ENCODE results near the gene SLC6A7.
"Not testable (repeated sequence)": the region's sequence is repeated elsewhere in the genome, so short reads cannot be mapped to it uniquely, and the experiment has no call there.

The SLC6A7 gene

DNA sequence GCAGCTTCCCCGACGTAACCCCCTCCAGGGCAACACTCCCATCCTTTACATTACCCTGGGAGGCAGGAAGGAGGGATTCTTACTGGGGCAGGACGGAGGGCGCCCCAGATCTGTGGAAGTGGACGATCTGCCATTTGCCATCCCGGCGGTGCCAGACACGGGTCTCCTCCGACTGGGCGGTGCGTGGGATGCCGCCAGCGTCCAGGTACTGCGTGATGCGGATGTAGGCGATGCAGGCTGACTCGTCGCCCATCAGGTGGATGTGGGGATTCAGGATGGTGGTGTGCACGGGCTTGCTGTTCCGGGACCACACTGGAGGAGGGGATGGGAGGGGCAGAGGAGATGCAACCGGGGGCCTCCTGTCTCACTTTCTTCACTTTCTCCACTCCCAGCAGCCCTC lies 33.0 kb downstream of the SLC6A7 start:
- DNase-seq: no peak

DNA sequence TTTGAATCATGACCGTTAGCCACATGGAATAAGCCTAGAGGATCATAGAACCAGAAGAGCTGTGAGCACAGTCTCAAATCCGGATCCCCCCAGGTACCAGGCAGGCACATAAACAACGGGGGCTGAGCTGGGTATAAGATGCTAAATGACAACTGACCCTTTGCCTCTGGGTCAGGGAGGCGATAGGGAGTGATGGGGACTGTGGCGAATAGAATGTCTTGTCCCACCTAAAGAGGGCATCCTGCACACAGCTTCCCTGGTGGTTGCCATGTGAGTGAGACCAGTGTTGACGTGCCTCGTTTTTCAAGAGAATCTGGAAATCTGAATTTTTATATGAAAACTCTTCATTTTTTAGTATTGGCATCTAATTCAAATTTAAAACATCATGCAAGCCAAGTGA lies 33.6 kb downstream of the SLC6A7 start:
- no peak for DNase-seq

DNA sequence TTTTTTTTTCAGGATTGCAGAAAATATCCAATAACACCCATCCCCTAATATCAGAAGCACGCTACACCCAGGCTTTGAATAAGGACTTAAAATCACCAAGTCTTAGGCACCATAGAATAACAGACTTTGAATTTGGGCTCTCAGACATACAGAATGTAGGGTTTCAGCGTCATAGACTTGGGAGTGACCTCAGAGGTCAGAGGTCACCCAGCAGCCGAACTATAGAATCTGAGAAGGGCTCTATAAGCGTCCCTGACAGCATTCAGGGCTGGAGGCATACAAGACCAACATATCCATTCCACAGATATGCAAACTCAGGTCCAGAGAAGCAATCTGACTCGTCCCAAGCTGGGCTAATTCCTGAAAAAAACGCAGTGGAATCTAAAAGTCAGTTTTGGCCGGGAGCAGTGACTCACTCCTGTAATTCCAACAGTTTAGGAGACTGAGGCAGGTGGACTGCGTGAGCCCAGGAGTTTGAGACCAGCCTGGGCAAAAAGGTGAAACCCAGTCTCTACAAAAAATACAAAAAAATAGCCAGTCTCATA lies 34.7 kb downstream of the SLC6A7 start:
- DNase-seq: no peak

DNA sequence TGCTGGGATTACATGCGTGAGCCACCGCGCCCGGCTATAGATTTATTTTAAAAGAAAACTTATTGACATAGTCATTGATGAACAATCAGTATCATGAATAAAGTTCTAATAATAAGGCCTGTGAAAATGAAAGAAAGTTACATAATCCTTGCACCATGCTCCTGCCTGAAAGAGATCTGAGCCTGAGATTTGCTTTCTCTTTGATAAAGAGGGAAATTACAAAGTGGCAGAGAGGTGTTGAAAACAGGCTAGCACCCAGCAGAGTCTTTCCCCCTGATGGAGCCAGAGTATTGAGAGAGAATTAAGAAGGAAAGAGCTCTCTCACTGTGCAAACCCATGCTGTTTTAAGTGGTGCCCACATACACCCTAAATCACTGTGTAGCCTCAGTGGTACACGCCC lies 37.2 kb downstream of the SLC6A7 start:
- no peak for DNase-seq

DNA sequence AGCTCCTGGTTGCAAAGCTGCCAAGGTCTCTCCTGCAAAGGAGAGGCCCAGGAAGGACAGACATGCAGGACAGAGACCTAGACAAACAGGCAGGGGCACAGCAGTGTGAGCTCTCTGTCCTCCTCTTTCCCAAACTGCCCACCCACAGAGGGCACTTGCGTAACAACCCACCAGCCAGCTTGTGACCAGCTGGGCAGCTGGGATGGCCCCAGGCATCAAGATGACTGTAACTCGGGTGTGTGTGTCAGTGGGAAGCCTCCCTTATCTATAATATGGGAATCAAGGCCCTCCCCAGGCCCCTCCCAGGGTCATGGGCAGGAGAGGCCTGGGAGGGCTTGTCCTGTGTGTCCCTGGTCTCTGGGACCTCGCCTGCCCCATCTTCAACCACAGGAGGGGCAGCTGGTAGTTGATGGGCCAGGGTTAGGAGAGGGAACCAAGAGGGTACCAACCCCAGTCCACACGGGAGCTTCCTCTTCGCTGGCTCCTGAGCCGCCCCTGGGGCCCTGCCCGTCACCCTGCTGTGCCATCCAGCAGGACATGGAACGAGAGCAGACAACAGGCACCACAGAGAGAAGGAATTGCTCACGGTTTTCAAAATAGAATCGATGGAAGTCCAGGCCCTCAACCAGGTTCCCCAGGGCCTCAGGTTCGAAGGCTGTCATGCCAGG lies 37.9 kb downstream of the SLC6A7 start:
- DNase-seq: peak; percentile 26

DNA sequence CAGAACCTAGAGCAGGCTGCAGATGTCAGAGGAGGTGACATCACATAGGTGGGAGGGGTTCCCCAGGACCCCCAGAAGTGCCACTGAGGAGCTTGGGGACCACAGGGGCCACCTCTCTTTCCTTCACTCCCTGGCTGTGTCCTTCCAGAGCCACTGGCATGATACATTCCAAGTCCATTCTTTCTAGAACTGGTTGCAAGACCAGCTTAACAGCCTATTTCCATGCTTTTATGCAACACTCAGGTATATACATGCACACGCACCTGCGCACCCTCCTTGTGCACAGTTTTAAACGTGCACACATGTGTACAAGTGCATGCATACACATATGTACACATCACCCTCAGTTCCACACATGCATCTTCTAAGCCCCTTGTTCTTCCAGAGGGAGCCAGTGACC lies 39.7 kb downstream of the SLC6A7 start:
- DNase-seq: no peak

DNA sequence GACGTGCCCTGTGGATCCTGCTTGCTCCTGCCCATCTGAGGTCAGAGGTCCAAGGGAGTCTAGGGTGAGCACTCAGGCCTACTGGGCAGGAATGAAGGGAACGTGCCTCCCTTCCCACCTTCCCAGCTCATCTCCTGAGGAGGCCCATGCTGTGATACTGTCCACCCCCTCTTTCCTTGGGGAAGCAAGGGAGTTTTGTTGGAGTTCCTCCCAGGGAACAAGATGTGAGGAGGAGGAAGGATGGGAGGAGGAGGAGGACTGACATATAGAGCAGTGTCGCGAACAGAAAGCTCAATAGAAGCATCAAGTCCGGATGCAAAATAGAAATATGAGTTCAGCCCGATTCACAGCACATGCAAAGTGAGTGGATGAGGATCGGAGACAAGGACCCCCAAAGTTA lies 41.0 kb downstream of the SLC6A7 start:
- DNase-seq: no peak

DNA sequence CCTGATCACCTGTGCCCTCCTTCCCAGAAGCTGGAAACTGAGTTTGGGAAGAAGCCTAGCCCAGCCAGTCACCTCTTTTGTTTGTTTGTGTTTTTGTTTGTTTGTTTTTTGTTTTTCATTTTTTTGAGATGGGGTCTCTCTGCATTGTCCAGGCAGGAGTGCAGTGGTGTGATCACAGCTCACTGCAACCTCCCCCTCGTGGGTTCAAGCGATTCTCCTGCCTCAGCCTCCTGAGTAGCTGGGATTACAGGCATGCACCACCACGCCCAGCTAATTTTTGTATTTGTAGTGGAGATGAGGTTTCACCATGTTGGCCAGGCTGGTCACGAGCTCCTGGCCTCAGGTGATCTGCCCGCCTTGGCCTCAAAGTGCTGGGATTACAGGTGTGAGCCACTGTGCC lies 43.8 kb downstream of the SLC6A7 start:
- not testable (repeated sequence) for DNase-seq

DNA sequence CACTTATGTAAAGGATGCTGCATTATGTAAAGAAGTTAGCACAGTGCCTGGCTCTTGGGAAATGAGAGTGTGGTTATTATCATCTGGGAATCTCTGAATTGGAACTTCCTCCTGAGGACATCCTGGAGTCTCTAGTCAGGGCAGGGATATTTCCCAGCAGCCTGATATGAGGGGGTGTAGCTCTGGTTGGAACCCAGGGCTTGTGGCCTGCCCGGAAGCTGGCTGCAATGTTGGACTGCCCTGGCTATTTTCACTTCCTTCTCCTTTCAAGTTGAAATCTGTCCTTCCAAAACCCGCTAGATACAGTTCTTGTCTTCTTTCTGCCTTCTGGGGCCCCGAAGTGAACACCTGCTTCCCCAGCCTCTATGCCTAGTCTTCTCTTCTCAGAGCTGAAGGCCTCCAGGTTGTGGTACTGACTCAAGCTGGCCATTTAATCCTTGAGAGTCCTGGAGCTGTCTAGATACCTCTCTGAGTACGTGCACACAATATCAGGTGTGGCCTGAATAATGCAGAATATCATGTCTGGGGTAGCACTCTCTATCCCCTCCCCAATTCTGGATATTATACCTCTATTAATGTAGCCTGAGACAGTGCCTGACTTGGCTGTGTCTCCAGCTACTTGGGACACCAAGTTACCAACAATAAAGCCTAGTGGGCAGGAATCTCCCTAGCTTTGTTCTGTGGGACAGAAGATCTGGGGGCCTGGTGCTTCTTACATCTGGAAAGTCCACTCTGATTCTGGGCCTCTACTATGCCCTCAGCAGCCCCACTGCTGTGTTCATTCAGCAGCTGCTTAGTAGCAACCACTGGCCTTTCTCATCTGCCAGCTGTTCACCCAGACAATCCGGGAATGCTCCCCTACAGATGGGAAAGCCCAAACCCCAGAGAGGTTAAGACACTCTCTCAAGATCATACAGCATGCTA lies 45.0 kb downstream of the SLC6A7 start:
- DNase-seq: peak; percentile 83

DNA sequence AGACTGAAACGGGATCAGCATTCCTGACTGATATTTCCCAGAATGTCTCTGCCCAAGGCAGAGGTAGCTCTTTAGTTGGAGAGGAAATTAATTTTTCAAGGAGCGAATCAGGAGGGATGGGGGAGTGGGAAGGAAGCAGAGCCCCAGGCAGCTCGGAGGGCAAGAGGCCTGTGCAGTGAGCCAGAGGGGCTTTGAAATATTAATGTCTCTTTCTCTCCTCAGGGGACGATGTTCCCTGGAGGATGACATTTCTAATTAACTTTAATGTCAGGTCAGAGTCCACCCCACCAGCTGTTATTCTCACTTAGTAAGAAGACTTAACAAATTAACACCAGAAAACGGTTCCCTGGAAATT lies 45.6 kb downstream of the SLC6A7 start:
- DNase-seq: peak; percentile 86

DNA sequence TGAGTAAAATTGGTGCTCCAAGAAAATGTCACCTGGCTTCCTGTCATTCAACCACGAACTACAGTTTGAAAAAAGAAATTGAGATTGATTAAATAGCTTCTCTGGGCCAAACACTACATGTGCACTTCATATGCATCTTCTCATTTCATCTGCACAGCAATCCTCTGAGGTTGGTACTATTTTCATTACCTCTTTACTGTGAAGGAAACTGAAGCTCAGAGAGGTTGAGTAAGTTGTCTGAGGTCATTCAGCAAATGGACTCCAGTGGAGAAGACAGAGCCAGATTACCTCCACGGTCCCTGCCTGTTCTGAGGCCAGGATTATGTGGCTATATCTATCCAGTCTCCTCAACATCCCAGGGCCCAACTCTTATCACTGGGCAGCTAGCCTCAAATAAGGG lies 46.5 kb downstream of the SLC6A7 start:
- no peak for DNase-seq

DNA sequence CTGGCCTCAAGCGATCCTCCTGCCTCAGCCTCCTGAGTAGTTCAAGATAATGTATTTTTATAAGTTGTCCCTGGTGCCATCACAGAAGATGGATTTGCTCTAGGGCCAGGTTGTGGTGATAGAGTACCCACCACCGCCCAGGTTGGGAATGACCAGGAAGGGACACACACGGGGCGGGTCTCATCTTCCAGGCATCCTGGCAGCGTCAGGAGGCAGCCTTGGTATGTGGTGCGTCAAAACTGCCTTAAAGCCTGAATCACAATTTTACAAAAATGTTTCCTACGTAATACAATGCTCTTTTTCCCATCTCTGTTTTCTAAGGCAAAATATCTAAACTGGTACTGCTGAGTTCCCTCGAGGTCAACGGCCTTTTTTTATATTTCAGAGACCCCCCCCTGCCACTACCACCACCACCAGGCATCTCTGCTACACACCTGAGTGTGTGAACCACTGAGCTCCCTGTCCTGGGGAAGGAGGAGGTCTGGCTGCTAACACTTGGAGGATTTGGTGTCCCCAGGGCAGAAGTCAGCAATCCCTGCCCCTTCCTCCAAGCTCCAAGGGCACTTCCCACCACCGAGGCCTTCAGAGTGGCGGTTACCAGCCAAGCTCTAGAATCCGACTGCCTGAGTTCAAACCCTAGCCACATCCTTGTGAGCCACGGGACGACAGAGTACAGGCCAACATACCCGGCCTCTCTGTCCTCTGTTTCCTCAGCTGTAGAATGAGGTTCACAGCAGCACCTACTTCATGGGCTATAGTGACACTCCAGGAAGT lies 47.3 kb downstream of the SLC6A7 start:
- DNase-seq: no peak

DNA sequence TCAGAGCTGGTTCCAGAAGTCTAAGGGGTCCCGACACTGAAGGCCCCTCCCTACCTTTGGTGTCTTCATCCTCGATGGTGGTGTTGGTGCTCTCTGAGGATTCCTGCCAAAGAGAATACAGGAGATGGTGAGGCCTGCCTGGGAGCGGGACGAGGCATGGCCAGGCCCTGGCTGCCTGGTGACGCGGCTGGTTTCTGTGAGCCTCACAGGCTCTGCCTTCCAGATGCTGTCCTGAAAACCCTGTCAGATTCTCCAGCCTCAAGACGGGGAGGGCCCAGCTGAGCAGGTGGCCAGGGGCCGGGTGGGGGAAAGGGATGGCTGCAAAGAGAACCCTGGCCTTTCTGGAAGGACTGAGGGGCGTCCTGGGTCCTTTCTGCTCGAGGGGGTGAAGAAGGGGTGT lies 48.8 kb downstream of the SLC6A7 start:
- DNase-seq: no peak

DNA sequence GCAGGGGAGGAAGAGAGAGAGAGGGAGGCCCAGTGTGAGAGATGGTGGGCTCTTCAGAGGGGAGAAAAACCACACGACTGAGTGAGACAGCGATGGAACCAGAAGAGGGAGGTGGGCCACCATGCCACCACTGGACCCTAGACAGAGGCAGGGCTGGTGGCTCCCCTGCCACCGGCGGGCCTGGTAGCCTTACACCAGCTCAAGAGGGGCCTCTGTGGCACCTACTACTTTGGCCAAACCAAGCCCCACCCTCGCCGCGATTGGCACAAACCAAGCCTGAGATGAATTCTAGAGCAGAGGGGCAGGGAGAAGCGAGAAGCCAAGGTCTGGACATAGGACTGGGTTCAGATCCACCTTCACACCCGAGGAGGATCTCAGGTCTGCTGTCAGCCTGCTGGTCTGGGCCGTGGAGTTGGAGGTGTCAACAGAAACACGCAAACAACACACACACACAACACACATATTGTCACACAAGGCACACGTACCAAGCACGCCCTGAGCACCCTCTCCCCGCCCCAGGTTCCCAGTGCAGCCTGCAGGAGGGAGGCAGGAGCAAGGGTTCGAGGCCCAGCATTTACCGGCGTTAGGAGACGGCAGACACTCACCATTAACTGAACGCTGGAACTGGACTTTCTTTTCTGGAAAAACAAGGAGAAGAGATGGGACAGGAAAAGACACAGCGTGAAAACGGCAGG lies 49.4 kb downstream of the SLC6A7 start:
- no peak for DNase-seq

DNA sequence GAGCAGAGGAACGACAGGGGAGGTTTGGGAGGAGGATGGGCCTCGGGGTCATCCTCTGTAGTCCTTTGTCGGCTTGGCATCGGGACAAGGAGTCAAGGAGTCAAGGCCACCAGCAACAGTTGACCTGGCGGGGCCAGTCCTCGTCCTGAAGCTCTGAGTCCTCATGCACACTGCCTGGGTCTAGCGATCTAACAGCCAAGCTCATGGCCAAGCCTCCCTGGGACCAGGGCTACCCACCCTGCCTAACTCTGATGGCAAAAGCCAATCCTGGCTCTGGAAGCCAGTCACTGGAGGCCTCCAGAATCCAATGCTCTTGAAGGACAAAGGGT lies 49.9 kb downstream of the SLC6A7 start:
- no peak for DNase-seq

DNA sequence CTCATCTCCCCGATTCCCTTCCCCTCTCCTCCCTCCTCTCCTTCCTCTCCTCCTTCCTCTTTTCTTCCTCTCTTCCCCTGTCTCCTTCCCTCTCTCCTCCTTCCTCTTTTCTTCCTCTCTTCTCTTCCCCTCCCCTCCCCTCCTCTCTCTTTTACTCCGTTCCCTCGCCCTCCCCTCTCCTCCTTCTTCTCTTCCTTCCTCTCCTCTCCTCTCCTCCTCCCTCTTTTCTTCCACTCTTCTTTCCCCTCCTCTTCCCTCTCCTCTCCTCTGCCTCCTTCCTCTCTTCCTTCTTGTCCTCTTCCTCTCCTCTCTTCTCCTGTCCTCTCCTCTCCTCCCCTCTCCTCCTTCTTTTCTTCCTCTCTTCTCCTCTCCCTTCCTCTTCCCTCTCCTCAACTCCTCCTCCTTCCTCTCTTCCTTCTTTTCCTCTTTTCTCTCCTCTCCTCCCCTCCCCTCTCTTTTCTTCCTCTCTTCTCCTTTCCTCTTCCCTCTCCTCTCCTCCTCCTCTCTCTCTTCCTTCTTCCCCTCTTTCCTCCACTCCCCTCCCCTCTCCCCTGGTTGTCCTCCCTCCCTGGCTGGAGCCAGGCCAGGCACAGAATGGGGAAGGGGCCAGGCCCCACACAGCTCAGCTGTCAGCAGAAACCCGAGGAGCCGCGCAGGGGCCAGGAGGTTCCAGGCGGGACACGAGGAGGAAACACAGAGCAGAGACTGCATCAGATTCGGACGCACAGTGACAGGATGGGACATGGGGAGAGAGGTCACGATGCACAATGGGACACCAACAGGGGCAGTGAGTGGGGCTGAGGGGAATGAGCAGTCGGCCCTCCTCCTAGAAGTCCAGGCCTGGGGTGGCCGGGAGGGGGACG lies 51.7 kb downstream of the SLC6A7 start:
- DNase-seq: no peak

DNA sequence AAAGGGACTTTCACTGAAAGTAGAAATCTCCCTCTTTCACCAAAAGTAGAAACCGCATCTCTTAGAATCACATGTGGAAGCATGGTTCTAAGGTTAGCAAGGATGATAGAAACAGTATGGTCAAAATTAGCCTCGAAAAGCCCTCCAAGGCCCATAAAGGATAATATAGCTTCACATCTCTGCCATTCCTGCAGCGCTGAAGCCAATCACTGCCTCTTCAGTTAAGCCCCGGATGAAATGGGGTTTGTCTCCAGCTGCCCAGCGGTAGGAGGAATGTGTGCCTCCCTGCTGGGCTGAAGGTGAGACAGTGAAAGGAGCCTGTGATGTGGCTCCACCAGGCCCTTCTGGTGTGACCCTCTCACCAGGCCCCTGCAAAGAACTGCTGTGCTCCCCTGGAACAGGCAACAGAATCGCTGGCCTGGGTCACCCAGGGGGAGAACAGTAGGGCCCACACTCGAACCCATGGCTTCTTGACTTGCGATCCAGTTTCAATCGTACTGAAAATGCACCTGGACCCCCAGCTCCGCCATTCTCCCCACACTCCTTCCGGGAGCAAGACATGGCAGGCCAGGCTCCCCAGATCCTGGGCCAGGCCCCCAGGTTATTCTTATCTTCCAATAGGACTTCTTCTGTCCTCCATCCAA lies 52.5 kb downstream of the SLC6A7 start:
- no peak for DNase-seq

DNA sequence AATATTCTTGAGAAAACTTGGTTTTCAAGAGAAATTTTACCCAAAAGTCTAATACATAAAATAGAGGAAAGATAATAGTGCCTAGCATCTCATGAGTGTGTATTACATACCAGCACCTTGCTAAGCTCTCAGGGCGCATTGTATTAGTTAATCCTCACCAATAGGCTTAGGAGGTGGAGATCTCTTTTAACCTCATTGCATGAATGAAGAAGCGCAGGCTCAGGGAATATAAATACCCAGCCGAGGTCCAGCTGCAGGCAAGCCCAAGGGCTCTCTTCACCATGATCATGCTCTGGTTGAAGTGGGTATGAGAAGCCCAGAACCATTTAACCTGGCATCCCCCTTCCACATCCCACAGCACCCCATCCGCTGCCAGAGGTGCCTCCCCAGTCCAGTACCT lies 53.7 kb downstream of the SLC6A7 start:
- no peak for DNase-seq

DNA sequence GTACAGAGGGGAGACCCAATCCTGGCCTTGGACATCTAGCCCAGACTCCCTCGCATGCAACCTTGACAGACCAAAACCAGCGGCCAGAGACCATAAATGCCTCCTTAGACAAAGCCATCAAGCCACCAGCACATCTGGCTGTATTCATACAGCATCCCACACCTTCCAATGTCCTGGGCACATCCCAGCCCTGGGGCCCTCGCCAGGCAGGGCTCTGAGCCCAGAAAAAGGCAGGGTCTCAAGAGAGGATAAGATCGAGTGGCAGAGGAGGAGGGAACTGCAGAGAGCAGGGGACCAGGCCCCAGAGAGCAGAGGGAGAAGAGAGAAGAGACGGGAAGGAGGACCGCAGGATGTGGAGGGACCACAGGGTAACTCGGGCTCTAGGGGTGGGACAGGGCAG lies 54.3 kb downstream of the SLC6A7 start:
- no peak for DNase-seq

DNA sequence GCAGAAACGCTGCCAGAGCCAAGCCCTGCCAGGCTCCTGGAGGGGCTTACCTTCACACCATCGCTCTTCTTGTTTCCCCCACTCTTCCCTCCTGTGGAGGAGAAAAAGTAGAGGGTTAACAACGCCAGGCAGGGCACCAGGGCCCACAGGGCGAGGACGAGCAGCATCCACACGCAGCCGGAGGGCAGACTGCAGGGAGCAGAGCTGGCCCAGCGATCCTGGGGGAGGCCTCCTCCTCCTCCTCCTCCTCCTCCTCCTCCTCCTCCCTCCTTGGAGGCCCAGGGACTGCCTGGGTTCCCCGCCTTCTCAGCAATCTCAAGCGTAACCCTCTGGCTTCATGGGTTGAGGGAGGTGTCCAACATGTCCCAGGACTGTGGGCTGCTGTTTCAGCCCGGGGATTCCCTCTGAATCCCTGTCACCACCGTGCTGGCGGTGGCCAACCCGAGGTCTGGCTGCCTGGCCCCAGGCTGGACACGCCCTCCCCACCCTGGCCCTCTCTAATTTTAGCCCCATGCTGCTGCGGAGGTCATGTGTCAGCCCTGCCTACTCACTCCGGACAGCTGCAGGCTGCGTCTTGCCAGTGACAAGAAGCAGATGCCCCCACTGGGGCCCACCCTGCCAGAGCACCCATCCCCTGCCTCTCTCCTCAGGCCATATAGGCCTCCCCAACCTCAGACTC lies 55.4 kb downstream of the SLC6A7 start:
- no peak for DNase-seq

DNA sequence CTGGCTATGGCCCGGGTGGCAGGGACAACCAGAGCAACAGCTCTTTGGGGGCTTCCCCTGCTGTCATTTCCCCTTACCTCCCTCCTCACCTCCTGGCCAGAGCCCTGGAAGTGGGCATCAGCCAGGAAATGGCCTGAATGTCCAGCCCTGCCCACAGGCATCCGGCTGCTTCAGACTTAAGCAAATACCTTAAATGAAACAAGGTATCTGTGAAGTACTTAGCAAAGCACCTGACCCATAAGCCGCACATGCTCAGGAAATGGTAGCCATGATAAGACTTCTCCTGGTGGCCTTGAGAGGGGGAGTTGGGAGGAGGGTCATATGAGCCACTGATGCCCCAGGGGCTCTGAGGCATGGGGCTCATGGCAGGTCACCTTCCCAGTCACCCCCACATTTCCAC lies 55.9 kb downstream of the SLC6A7 start:
- DNase-seq: no peak

All from NCI-H69 (cell line).